Astrocyte (in vitro differentiated cells and primary cell): ENCODE data around the gene GMEB2. TPM values are rescaled to one million over a fixed set of nuclear protein-coding genes. Genes with fewer than 3 reads are reported as not detected.
A peak's percentile ranks its signal among the peaks of the same experiment; 100 is the strongest.
"Not testable (repeated sequence)": the region's sequence is repeated elsewhere in the genome, so short reads cannot be mapped to it uniquely, and the experiment has no call there.

Source experiments
- DNase-seq: peaks from one replicate; pipeline ENCODE4 v3.0.0-alpha.2; 2010; ENCODE audit warnings: low read depth
- FAIRE-seq: peaks from 2 replicates; lab custom pipeline; 2011; peaks lifted over from hg19 to GRCh38; lab: Jason Lieb, UNC
- H2AFZ ChIP-seq: 2 replicates; pipeline ENCODE4 v1.6.0; 2012; ENCODE audit warnings: low read depth, low read length, inconsistent platforms
- H3K27ac ChIP-seq: 2 replicates; pipeline ENCODE4 v1.5.1; 2011; ENCODE audit warnings: low read depth, low read length, inconsistent platforms
- H3K27me3 ChIP-seq: 2 replicates; pipeline ENCODE4 v1.6.0; 2011; ENCODE audit warnings: low read length, inconsistent platforms; ENCODE audit not compliant: insufficient read depth
- H3K36me3 ChIP-seq: 2 replicates; pipeline ENCODE4 v1.5.1; 2011; ENCODE audit warnings: low read length, inconsistent platforms; ENCODE audit not compliant: insufficient read depth
- H3K4me1 ChIP-seq: 2 replicates; pipeline ENCODE4 v1.5.1; 2011; ENCODE audit warnings: low read length, inconsistent platforms; ENCODE audit not compliant: insufficient read depth
- H3K4me2 ChIP-seq: 2 replicates; pipeline ENCODE4 v1.6.0; 2012; ENCODE audit warnings: low read length, inconsistent platforms
- H3K4me3 ChIP-seq: 2 replicates; pipeline ENCODE4 v1.5.1; 2011; ENCODE audit warnings: low read depth, mild to moderate bottlenecking, low read length, inconsistent platforms; ENCODE audit not compliant: insufficient read depth
- H3K79me2 ChIP-seq: 2 replicates; pipeline ENCODE4 v1.6.0; 2012; ENCODE audit warnings: mild to moderate bottlenecking, low read length, inconsistent platforms; ENCODE audit not compliant: insufficient read depth
- H3K9ac ChIP-seq: 2 replicates; pipeline ENCODE4 v1.6.0; 2012; ENCODE audit warnings: mild to moderate bottlenecking, low read length, inconsistent platforms
- H3K9me3 ChIP-seq: 2 replicates; pipeline ENCODE4 v1.5.1; 2012; ENCODE audit warnings: low read depth, mild to moderate bottlenecking, low read length, inconsistent platforms; ENCODE audit not compliant: insufficient read depth
- H4K20me1 ChIP-seq: 2 replicates; pipeline ENCODE4 v1.6.0; 2012; ENCODE audit warnings: low read length, inconsistent platforms; ENCODE audit not compliant: insufficient read depth
- H3K27ac Mint-ChIP-seq: one replicate; pipeline ENCODE4 v1.8.0; 2021; ENCODE audit warnings: mild to moderate bottlenecking, mixed read lengths; ENCODE audit not compliant: unreplicated experiment
- H3K27me3 Mint-ChIP-seq: one replicate; pipeline ENCODE4 v1.8.0; 2021; ENCODE audit warnings: low read depth, mixed read lengths; ENCODE audit not compliant: unreplicated experiment
- H3K36me3 Mint-ChIP-seq: one replicate; pipeline ENCODE4 v1.8.0; 2021; ENCODE audit warnings: low read depth, mixed read lengths; ENCODE audit not compliant: unreplicated experiment
- H3K4me1 Mint-ChIP-seq: one replicate; pipeline ENCODE4 v1.8.0; 2021; ENCODE audit warnings: low read depth, mixed read lengths; ENCODE audit not compliant: unreplicated experiment
- H3K4me3 Mint-ChIP-seq: one replicate; pipeline ENCODE4 v1.8.0; 2021; ENCODE audit warnings: mild to moderate bottlenecking, moderate library complexity, mixed read lengths; ENCODE audit not compliant: unreplicated experiment
- H3K9me3 Mint-ChIP-seq: one replicate; pipeline ENCODE4 v1.8.0; 2021; ENCODE audit warnings: mild to moderate bottlenecking, mixed read lengths; ENCODE audit not compliant: unreplicated experiment
- EZH2 ChIP-seq: IDR thresholded peaks from 2 replicates; pipeline ENCODE4 v1.6.1; 2012; ENCODE audit warnings: mild to moderate bottlenecking, low read length, inconsistent platforms; ENCODE audit not compliant: insufficient read depth
- total RNA-seq: library from RNA; stranded (reverse); gene quantifications from 2 replicates; pipeline ENCODE4 v1.2.1, GENCODE V29; 2021
- TF ChIP-seq, protein P1 (sequence below): IDR thresholded peaks from 2 replicates; pipeline ENCODE4 v1.5.1; 2011; ENCODE audit warnings: low read depth, mild to moderate bottlenecking, inconsistent platforms, low read length, moderate library complexity; ENCODE audit not compliant: insufficient read depth

GMEB2 gene
- total RNA-seq, 1 donor from 2014 or later = 11.7 TPM

DNA sequence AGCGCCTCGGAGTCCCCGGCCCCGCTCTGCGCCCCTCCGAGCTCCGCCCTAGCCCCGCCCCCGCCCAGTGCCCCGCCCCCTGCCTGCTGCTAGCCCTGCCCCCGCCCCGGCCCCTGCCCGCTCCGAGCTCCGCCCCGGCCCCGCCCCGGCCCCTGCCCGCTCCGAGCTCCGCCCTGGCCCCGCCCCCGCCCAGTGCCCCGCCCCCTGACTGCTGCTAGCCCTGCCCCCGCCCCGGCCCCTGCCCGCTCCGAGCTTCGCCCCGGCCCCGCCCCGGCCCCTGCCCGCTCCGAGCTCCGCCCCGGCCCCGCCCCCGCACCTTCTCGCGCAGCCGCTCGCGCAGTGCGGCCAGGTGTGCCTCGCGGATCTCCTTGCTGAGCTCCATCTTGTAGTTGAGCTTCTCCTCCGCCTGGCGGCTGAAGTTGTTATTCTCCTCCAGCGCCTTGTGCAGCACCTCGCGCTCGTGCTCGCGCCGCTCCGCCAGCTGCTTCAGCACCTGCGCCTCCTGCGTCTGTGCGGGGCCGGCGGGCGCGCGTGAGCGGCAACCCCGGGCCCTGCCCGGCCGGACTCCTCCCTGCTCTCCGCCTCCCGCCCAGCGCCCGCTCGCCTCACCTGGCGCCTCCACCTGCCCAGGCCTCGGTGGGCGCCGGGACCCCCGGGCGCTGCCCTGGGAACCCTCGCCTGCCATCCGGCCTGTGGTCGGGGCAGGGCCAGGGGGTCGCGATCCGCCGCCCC is 15.1 kb upstream of the GMEB2 start:
- H3K9me3 ChIP-seq = no peaks in the 10 kb centered on the region
- H3K79me2 ChIP-seq = no peaks in the 10 kb centered on the region
- peaks cover 4% of the 10 kb centered on the region for H4K20me1 ChIP-seq
- peak overlapping the region; percentile 82 for H3K4me2 ChIP-seq
- no peak for FAIRE-seq
- Mint-ChIP-seq H3K9me3 (no peaks in the 10 kb centered on the region), H3K27me3 (no peaks in the 10 kb centered on the region), H3K36me3 (peaks cover 8% of the 10 kb centered on the region), H3K27ac (no peak overlapping the region), H3K4me3 (no peak overlapping the region), H3K4me1 (peaks cover 4% of the 10 kb centered on the region)
- DNase-seq = peak; percentile 46
- TF ChIP-seq, protein P1, sequence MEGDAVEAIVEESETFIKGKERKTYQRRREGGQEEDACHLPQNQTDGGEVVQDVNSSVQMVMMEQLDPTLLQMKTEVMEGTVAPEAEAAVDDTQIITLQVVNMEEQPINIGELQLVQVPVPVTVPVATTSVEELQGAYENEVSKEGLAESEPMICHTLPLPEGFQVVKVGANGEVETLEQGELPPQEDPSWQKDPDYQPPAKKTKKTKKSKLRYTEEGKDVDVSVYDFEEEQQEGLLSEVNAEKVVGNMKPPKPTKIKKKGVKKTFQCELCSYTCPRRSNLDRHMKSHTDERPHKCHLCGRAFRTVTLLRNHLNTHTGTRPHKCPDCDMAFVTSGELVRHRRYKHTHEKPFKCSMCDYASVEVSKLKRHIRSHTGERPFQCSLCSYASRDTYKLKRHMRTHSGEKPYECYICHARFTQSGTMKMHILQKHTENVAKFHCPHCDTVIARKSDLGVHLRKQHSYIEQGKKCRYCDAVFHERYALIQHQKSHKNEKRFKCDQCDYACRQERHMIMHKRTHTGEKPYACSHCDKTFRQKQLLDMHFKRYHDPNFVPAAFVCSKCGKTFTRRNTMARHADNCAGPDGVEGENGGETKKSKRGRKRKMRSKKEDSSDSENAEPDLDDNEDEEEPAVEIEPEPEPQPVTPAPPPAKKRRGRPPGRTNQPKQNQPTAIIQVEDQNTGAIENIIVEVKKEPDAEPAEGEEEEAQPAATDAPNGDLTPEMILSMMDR = peak; percentile 19
- no peak for TF ChIP-seq EZH2
- H3K4me3 ChIP-seq = peak overlapping the region; percentile 46
- peaks cover 10% of the 10 kb centered on the region for H3K4me1 ChIP-seq
- peak overlapping the region; percentile 52 for H2AFZ ChIP-seq
- H3K36me3 ChIP-seq = no peaks in the 10 kb centered on the region
- no peak overlapping the region for H3K27ac ChIP-seq
- H3K27me3 ChIP-seq = no peaks in the 10 kb centered on the region
- peak overlapping the region; percentile 14 for H3K9ac ChIP-seq

DNA sequence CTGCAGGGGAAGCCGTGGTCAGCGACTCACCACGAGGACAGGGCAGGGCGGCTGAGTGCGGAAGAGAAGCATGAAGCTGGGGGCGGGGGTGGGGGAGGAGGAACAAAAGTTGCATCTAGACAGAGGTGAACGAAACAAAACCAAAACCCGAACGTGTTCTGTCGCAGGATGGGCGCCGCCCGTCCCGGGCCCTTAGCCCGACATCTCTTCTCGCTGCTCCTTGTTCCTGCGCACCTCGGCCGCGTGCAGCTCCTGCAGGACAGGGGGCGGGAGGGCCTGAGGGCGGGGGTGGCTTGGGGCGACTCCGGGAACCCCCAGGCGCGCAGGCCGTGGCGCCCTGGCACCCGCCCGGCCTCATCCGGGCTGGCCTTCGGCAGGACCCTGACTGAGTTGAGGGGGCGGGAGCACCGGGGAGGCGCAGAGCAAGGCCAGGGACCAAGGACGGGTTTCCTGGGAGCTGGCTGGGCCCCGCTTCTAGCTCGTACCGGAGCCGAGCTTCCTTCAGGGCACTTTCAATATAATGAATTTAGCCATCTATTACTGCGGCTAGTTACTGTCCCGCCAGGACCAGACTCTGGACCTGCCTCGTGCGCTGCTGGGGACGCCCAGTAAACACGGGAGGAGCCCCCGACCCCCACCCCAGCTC is 14.4 kb upstream of the GMEB2 start:
- H3K27ac ChIP-seq = no peak overlapping the region
- no peaks in the 10 kb centered on the region for H3K79me2 ChIP-seq
- H3K9me3 ChIP-seq = no peaks in the 10 kb centered on the region
- H3K36me3 ChIP-seq = no peaks in the 10 kb centered on the region
- no peak for TF ChIP-seq EZH2
- TF ChIP-seq, protein P1 = no peak
- H3K9ac ChIP-seq = no peak overlapping the region
- peaks cover 4% of the 10 kb centered on the region for H4K20me1 ChIP-seq
- no peaks in the 10 kb centered on the region for H3K27me3 Mint-ChIP-seq
- peak overlapping the region; percentile 29 for H3K4me3 ChIP-seq
- peak overlapping the region; percentile 24 for H2AFZ ChIP-seq
- H3K27ac Mint-ChIP-seq = no peak overlapping the region
- H3K4me1 Mint-ChIP-seq = peaks cover 5% of the 10 kb centered on the region
- no peaks in the 10 kb centered on the region for H3K27me3 ChIP-seq
- DNase-seq (no peak), FAIRE-seq (no peak)
- H3K4me3 Mint-ChIP-seq = no peak overlapping the region
- peaks cover 8% of the 10 kb centered on the region for H3K36me3 Mint-ChIP-seq
- H3K4me2 ChIP-seq = peak overlapping the region; percentile 77
- H3K4me1 ChIP-seq = peaks cover 11% of the 10 kb centered on the region
- no peaks in the 10 kb centered on the region for H3K9me3 Mint-ChIP-seq

DNA sequence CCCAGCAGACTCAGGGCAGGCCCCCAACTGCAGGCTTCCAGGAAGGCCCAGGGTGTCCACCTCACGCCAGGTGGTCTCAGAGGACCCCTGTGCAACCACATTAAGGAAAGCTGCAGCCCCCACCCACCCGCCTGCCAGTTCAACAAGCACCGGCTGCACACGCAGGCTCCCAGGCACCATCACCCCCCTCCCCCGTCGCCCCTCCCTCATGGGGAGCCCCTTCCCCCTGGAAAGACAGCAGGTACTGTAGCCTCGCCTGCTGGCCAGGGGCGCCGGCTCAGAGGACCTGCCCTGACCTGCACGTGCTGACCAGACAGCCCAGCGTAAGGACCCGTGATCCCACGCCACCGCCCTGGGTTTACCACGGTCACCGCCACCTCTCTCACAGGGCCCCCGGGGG is 13.8 kb upstream of the GMEB2 start:
- H2AFZ ChIP-seq, H3K27ac Mint-ChIP-seq, H3K9me3 Mint-ChIP-seq: not testable (repeated sequence)

More for the DNA sequence above, 13.8 kb upstream of the GMEB2 start:
- H3K27me3 ChIP-seq, H3K4me1 Mint-ChIP-seq, H3K9ac ChIP-seq, H3K27me3 Mint-ChIP-seq, H4K20me1 ChIP-seq, H3K36me3 Mint-ChIP-seq, H3K36me3 ChIP-seq, H3K4me3 ChIP-seq, FAIRE-seq, H3K4me3 Mint-ChIP-seq, H3K9me3 ChIP-seq, H3K79me2 ChIP-seq, DNase-seq, H3K4me2 ChIP-seq, H3K27ac ChIP-seq: not testable (repeated sequence)
- H3K4me1 ChIP-seq = peaks cover 11% of the 10 kb centered on the region
